CMK (cell line): ENCODE measurements around the gene BMAL1.

Experiments used
- DNase-seq: peaks from one replicate; pipeline ENCODE4 v3.0.0-alpha.2; 2010; ENCODE audit warnings: low read depth

Gene BMAL1

DNA sequence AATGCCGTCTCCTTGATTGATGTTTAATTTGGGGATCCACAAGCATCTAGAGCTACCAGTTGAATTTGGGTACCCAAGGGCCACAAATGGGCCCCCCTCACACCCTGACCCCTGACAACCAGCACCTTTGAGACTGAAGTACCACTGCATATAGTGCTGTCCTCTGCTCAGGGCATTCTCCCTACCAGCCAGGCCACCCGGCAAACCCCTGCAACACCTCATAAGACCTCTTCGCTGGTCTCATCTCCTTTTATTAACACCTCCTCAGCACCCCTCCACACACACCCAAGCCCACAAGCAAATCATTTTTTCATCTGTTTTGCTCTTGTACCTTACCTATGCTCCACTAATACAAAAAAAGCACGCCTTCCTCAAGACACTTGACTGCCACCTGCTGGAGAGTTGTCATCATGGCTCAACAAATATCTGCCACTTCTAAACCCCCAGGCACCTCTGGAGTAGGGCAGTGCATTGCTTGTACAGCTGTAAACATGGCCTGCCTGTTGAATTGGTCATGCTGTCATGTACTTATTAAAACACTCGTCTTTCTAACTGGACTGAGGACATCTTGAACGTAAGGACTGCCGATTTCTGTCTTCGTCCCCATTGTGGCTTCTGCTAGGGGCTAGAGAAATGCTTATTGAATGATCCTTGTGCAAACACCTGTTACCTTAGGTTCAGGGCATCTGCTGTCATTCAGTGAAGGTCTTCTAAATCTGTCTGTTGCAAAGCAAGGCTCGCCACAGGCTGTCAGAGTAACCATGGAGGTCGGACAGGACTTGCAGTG, 66.5 kb downstream of the BMAL1 start:
- no peak for DNase-seq

DNA sequence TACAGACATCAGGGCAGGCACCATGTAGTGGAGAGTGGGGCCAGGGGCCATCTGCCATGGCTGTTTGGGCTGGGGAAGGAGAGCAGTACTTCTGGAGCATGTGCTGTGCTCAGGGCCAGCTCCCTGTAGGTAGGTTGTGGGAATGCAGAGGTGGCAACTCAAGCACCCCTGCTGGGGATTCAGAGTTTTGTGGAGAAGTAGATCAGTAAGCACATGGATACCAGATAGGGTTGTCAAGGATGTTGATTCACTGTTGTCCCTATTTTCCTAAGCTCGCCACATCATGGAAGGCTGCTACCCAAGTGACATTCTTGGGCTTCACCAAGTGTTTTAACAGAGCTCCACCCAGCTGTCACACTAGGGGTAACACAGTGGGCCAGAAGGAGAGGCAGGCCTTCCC, 67.2 kb downstream of the BMAL1 start:
- no peak for DNase-seq

DNA sequence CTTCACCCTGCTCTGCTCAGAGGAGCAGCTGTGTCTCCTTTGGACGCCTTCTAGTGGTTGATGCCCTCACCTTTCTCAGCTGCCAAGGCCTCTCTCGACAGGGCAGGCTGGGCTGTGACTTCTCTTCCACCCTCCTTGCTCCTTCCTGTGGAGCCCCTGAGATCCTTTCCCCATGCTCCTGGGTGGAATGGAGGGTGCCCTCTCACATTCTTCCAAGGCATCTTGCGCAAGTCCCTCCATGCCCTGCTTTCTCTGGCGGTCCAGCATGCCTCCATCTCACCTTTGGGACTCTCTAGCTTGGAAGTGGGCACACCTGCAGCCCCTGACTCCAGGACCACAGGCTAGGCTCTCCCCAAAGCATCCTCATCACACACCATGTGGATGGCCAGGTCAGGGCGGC, 68.9 kb downstream of the BMAL1 start:
- no peak for DNase-seq

DNA sequence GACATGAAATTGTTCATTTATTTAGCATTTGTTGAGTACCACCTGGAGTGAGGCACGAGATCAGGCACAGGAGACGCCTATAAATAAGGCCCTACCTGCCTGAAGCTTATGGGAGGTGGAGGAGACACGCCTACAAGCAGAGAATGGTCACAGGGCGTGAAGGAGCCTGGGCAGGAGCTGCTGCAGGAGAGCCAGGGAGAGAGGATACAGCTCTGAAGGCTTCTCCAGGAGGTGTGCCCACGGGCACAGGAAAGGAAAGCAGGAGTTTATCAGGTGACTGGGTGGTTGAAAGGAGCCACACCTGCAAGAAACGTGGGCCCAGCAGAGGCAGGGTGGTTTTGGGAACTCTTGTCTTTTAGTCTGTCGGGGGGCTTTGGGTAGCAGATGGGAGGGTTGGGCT, 70.3 kb downstream of the BMAL1 start:
- DNase-seq: no peak

DNA sequence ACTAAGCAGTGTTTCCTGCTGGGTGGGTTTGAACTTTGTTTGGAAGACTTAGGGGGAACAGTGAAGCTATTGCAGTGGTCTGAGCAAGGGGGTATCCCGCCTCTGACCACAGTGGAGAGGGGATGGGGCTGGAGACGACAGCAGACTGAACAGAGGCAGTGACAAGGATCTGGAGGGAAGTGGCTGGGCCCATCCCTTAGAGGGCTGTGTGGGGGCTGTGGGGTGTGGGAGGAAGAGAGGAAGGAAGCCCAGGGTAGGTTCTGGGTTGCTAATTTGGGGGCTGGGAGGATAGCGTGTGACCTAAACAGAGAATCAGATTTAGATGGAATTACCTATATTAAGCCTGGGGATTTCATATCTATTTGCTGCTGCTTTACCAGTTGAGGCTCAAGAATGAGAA, 70.7 kb downstream of the BMAL1 start:
- DNase-seq: peak; percentile 64

DNA sequence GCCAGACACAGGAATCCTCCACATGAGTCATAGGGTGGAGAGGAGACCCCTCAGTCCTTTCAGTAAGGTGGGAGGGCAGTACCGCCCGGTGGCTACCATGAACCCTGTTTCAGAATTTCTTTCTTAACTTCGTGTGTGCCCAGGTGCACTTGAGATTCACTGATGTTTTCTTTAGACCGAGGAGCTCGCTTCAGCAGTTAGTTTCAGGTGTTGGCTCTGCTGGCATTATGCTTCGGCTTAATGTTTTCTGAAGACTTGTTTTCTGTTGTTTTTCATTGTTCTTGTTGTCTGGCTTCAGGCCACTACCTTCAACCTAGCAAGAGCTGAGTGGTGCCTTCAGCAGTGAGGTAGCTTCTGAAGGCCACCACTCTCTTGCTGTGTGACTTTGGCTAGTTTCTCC, 71.5 kb downstream of the BMAL1 start:
- DNase-seq: no peak

DNA sequence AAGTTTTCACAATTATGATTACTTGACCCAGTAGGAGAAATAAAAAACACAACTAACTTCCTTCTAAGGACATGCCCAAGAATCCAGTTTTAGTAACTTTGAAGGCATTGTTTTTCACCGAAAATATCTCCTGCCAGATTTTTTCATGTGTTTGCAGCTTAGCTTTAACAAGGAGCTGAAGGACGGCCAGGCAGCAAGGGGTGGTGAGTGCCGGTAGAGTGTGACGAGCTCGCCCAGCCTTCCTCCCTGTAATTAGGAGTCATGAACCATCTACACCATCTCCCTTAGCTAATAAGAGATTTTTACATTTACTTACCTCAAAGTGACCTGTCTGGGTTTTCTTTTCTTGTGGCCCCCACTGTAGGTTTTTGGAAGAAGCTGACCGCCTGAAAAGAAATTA, 72.0 kb downstream of the BMAL1 start:
- no peak for DNase-seq

DNA sequence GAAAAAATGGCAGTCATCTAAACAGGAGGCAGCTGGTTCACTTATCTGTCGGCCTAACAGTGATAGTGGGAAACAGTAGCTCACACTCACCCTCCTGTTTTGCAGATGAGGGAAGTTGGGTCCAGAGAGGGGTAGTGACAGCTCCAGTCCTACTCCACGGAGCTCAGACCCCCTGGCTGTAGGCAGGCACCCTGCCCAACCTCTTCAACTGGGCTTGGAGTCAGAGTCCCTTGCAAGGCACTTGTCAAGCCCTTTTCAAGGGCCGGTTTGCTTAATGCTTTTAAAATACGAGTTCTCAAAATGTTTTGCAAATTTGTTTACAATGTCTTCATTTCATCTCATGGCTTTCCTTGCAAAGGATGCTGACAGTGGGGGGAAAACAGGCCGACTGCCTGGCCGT, 75.1 kb downstream of the BMAL1 start:
- no peak for DNase-seq

DNA sequence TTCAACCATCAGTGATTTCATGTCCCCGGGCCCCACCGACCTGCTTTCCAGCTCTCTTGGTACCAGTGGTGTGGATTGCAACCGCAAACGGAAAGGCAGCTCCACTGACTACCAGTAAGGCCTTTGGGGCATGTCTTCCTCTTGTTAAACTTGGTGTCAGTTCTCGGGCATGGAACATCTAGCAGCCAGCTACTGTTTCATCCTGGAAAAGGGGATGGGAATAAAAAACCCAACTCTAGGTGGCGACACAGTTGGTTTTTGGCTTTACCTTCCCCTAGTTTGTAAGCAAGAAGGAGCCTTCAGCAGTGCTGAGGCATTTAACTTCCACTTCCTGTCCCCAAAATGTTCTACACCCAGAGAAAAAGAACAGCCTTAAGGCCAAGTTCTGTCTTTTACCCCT, 76.7 kb downstream of the BMAL1 start:
- no peak for DNase-seq

DNA sequence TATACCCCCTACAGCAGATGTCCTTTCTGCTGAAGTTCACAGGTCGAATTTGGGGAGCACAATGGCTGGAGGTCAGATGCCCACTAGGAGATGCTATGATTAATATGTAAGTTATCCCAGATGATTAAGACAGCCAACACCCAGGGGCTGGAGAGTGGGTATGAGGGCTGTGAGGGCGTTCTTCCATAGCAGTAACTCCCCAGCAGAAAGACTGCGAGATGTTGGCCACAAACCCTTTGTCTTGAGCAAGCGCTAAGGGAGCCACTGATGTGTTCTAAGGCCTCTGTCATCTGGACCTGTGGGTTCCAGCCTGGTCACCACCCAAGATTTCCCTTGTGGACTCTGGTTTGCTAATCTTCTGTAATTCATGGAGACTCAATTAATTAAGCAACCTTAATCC, 77.6 kb downstream of the BMAL1 start:
- no peak for DNase-seq

DNA sequence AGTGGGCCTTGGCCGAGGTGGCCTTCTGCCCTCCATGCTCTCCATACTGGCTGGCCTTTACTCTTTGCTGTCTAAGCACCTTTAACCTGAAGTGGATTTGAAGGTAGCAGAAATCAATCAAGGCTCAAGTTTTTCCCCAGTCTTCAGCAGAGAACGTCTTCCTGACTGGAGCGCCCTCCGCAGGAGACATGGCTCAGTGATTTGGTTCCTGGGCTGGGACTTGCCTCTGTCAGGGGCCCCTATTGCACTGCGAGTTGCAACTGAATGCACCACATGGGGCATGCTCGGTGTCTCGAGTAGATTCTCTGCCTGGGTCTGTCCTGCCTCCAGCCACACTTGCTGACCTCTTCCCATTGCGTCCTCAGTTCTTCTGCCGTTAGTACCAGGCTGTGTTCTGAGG, 79.6 kb downstream of the BMAL1 start:
- no peak for DNase-seq

DNA sequence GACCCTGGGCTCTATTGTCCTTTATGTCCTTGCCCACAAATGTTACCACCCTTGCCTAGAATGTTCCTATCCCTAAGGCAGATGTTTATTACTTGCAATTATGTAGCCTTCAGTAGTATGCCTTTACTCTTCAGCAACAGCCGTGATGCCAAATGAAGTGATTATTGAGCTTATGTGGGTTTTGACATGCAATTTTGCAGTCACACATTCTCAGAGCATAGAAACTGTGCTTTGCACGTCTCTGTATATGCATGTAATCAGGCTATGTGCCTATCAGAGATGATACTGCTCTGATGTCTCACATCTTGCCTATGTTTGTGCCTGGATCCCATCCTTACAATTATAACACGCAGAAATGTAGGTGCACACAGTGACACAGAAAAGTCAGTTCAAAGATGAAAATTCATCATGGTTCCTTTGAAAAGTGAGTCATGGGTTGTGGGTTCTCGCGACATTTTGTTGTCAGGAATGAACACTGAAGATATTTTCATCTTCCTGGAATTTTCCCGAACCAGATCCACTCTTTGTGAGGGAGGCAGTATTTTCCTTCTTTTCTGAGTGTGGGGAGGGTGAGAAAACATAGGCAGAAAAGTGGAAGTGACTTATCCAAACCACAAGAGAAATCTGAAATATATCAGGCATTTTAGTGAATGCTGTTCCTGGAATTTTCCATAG, 81.1 kb downstream of the BMAL1 start:
- no peak for DNase-seq

DNA sequence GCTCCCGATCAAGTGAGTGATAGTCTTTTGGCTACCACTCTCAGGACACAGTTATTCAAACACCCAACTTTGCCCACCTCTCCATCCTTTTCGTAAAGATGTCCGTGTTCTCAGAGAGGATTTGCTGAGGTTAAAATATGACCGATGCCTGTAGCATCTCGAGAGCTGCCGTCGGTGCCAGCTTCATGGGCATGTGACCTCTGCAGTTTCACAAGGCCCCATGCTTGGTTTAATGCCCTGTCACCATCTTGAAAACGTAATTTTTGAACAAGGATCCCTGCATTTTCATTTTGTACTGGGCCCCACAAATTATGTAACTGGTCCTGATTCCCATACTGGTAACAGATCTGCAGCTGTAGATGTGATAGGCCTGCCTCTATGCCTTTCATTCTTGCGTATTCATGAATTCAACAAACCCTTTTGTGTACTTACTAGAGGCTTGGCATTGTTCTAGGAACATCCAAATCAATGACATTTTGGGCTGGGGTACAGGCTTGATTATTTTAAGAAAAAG, 85.1 kb downstream of the BMAL1 start:
- no peak for DNase-seq

DNA sequence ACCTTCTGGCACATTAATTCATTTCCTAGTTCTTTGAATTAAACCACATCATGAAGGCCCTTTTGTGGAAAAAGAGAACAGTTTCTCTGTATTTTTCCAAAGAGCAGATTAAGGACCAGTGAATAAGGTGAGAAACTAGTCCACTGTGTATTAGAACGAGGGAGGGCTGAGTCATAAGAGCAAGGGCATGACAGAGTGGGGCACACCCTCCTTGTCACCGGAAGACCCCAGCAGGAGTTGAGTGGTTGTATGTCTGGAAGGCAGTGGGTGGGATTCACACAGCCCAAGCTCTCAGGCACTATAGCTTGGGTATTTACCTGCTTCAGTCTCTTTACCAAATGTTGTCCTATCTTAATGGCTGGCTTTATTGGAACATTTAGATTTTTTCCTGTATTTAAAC, 86.8 kb downstream of the BMAL1 start:
- DNase-seq: no peak

DNA sequence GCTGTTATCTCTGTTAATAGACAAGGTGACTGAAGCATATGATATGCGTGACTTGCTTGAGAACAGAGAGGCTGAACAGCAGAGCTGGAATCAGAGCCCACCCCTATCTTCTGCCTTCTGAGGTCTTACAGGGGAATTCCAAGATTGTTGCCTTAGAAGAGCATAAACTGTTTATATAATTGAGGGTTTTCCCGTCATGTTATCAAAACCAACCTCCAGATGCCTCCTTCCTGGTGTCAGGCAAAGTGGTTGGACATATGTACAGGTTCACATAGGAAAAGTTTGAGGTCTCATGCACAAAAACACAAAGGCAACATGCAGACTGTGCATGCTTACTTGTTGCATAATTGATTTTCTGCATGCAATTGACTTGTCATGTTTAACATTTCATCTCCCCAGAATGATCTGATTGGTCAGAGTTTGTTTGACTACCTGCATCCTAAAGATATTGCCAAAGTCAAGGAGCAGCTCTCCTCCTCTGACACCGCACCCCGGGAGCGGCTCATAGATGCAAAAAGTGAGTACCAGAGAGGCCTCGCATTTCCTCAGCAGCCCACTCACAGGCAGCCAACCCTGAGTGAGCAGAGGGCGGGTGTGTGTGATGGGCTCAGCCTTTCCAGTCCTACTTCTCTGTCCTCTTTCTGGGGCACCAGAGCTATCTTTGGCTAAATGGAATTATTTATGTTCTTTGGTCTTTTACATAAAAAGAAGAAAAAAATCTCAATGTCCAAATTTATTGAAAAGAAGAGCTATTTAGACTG, 88.9 kb downstream of the BMAL1 start:
- DNase-seq: no peak

DNA sequence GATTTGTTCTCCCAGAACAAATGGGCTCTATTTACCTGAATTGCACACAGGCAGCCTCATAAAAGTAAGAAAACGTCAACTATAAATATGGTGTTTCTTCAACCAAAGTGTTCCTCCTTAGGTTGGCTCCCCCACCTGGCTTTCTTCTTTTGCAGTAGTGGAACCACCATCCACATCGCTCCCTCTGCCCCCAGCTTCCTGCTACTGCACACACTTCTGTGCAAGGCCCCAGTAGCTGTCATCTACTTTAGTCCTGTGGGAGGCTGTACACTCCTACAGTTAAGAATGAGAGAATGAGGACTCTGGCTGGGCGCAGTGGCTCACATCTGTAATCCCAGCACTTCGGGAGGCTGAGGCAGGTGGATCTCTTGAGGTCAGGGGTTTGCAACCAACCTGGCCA, 89.5 kb downstream of the BMAL1 start:
- DNase-seq: no peak

DNA sequence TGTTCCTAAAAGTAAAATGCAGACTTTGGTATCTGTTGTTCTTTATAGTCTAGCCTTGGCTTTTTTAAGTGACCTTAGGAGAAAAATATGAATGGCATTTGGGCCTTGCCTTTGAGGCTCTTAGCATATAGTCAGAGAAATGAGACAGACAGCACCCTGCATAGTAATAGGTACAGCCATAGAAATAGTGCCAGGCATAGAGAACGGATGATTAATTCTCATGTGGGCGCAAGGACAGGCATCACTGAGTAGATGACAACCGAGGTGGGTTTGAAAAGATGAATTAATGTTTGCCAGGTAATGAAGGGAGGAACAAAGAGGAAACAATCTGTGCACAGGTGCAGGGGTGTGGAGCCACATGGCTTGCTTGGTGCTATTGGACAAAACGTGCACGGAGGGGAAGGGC, 90.5 kb downstream of the BMAL1 start:
- no peak for DNase-seq

DNA sequence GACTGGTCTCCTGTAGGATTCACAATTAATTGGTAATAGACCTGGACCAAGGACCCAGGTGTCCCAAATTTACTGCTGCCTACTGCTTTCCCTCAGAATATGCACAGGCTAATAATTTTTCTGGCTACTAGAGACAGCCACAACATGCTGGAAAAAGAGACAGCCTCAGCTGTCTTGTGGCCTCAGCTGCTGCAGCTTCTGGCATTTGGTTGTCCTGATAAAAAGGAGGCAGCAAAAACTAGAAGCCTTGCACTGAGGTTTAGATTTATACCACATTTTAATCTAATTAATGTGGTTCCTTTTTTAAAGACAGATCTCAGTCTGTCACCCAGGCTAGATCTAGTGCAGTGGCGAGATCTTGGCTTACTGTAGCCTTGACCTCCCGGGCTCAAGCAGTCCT, 95.6 kb downstream of the BMAL1 start:
- DNase-seq: no peak

DNA sequence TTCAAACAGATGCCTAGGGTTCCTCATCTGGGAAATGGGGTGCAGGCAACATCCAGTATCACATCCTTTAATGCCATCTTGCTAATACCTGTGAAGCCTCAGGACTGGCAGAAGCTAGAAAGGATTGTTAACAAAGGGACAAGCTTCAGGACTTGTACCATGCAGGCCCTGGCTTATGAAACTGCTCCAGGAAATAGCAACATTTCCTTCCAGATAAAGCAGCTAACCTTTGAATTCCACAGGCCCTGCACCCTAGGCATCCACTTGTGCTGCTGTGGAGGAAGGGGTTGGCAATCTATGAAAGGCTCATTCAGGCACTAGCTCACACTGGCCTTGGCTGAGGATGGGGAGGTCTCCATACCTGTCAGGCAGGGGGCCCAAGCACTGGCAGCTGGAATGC, 98.2 kb downstream of the BMAL1 start:
- DNase-seq: no peak

DNA sequence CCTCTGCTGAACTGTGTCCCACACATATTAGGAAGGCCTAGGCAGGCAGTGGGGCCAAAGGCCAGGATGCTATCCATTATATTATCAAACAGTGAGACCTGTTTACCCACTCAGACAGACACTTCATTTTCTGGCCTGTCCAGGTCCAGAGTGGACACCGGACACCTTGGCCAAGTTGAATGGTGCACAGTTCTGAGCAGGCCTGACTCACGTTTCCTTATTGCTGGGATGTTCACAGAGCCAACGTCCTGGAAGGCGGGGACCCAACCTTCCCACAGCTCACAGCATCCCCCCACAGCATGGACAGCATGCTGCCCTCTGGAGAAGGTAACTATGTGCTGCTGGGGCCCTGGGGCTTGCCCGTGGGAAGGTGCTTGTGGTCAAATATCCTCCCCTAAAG, 98.8 kb downstream of the BMAL1 start:
- no peak for DNase-seq

DNA sequence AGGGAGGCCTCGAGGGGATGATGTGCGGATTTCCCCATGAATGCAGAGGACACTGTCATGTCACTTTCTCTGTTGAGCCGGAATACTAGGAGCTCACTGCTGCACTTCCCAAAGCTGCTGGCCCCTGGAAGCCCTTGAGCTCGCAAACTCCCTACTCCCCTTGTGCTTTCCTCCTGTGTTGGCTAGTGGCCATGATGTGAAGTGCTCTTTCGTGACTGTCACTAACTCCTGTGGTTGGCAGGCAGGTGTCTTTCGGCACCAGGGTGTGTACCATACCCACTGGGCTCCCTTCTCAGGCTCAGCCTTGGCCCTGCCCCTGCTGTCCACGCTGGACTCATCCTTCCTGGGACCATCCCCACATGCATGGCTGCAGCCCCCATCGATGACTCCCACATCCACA, 99.2 kb downstream of the BMAL1 start:
- DNase-seq: no peak

DNA sequence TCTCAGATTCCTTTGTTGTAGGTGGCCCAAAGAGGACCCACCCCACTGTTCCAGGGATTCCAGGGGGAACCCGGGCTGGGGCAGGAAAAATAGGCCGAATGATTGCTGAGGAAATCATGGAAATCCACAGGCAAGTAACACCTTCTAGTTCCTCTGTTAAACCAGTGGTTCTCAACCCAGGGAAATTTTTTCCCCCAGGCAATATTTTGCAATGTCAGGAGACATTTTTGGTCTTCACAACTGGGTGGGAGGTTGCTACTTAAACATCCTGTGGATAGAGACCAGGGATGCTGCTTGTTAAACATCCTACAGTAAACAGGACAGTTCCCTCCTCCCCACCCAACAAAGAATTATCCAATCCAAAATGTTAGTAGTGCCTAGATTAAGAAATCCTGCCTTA, 100.7 kb downstream of the BMAL1 start:
- DNase-seq: no peak

DNA sequence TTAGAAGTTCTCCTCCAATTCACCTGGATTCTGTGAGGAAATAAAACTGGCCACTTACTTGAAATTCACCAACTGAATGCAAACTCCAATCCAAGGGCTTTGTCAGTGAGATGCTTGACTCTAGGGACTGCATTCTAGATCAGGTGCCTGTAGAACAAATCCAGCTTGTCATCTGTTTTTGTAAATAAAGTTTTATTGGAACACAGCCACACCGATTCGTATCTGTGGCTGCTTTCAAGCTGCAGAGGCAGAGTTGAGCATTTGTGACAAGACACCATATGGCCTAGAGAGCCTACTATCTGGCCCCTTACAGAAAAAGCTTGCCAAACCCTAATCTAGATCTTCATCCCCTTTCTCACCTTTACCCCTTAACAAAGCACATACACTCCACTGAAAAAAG, 103.1 kb downstream of the BMAL1 start:
- no peak for DNase-seq
